GM21717 (cell line): ENCODE results near the gene EVC2.
"Not testable (repeated sequence)": the region's sequence is repeated elsewhere in the genome, so short reads cannot be mapped to it uniquely, and the experiment has no call there.

Source experiments
- ATAC-seq: cut with Tn5 transposase; IDR thresholded peaks from one replicate; pipeline ENCODE4 v1.9.1; 2021; ENCODE audit warnings: mild to moderate bottlenecking, moderate library complexity; ENCODE audit not compliant: unreplicated experiment

Gene EVC2

GRCh38 chr4:5746829-5747737, 38.7 kb upstream of the EVC2 start:
- no peak for ATAC-seq

GRCh38 chr4:5746250-5746649, 37.9 kb upstream of the EVC2 start:
- no peak for ATAC-seq

- ATAC-seq, result no peak
These were observed 34.6 kb upstream of the EVC2 start for GRCh38 chr4:5742968-5743367.

- ATAC-seq, result no peak
These were observed 34.0 kb upstream of the EVC2 start for GRCh38 chr4:5742388-5742787.

GRCh38 chr4:5738061-5738460, 29.7 kb upstream of the EVC2 start:
- ATAC-seq, result no peak

- no peak for ATAC-seq
These were observed 27.1 kb upstream of the EVC2 start for GRCh38 chr4:5735463-5735862.

GRCh38 chr4:5734853-5735252, 26.5 kb upstream of the EVC2 start:
- ATAC-seq, result no peak

GRCh38 chr4:5732158-5732557, 23.8 kb upstream of the EVC2 start:
- ATAC-seq, result no peak

- ATAC-seq, result no peak
These were observed 22.9 kb upstream of the EVC2 start for GRCh38 chr4:5730993-5731990.

- ATAC-seq, result no peak
These were observed 22.1 kb upstream of the EVC2 start for GRCh38 chr4:5730436-5730835.

- ATAC-seq, result not testable (repeated sequence)
These were observed 20.1 kb upstream of the EVC2 start for GRCh38 chr4:5728412-5728811.

GRCh38 chr4:5724377-5724776, 16.0 kb upstream of the EVC2 start:
- no peak for ATAC-seq

GRCh38 chr4:5722328-5722727, 14.0 kb upstream of the EVC2 start:
- no peak for ATAC-seq

- ATAC-seq, result no peak
These were observed 13.6 kb upstream of the EVC2 start for GRCh38 chr4:5721923-5722322.

GRCh38 chr4:5720980-5721379, 12.6 kb upstream of the EVC2 start:
- no peak for ATAC-seq

GRCh38 chr4:5720157-5720850, 11.9 kb upstream of the EVC2 start:
- ATAC-seq, result no peak

GRCh38 chr4:5719350-5720055, 11.1 kb upstream of the EVC2 start:
- ATAC-seq, result no peak

GRCh38 chr4:5718411-5718810, 10.1 kb upstream of the EVC2 start:
- ATAC-seq, result no peak

- ATAC-seq, result no peak
These were observed 9.2 kb upstream of the EVC2 start for GRCh38 chr4:5717449-5718158.

GRCh38 chr4:5716391-5716790, 8.0 kb upstream of the EVC2 start:
- no peak for ATAC-seq
